ENCODE results near the gene ETFRF1.

The ETFRF1 gene

GRCh38 chr12:25195056-25195971, at the start of gene ETFRF1, which contains the start of gene DNAI7:
Gene ETFRF1 (plus strand): TSS chr12:25195237. CDS start chr12:25203957, 8,720 bp downstream.
Gene DNAI7 (minus strand): TSS chr12:25195160. CDS start chr12:25195078, 82 bp downstream.
- DNase-seq = peak; percentile 98

DNA sequence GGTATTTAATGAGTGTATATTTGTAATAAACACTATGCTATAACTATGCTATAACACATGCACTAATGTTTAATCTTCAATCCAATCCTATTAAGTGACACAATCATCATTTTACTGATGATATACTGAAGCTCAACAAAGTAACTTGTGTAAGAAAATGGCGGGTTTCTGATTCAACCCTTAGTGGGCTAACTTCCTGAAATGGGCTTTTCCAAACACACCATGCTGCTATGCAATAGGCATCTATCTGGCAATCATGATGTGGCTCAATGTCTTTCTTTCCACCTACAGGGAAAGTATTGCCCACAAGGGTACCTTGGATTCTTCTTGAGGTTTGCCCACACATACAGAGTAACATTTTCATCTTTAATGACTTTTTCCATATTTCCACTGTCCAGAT, 48.4 kb upstream of the ETFRF1 start:
- no peak for DNase-seq

GRCh38 chr12:25151476-25151875, 43.6 kb upstream of the ETFRF1 start:
- DNase-seq = peak; percentile 59

GRCh38 chr12:25152055-25152454, 43.0 kb upstream of the ETFRF1 start:
- DNase-seq = no peak

- no peak for DNase-seq
These were observed 39.9 kb upstream of the ETFRF1 start for GRCh38 chr12:25155022-25155576.

DNA sequence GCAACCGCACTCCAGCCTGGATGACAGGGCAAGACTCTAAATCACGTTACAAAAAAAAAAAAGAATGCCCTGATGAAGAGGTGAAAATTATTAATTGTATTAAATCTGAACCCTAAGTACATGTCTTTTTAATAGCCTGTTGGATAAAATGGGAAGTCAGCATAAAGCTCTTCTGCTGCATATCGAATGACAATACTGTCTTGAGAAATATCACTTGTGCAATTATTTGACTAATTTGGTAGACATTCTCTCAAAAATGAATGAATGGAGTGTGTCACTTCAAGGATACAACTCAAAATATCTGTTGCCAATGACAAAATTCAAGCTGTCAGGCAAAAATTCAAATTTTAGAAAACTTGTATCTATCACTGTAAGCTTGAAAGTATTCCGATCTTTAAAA, 39.0 kb upstream of the ETFRF1 start:
- DNase-seq = no peak

- DNase-seq = no peak
These were observed 32.2 kb upstream of the ETFRF1 start for GRCh38 chr12:25162866-25163265.

- no peak for DNase-seq
These were observed 12.3 kb upstream of the ETFRF1 start for GRCh38 chr12:25182765-25183164.

DNA sequence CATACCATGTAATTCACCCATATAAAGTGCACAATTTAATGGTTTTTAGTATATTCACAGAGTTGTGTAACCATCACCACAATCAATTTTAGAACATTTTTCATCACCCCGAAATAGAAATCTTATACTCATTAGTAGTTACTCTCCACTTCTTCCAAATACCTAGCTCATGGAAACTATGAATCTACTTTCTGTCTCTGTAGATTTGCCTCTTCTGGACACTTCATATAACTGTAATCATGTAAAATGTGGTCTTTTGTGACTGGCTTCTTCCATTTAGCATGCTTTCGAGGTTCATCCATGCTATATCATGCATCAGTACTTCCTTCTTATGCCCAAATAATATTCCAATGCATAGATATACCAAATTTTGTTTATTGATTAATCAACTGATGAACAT, 10.9 kb upstream of the ETFRF1 start:
- DNase-seq = no peak

DNA sequence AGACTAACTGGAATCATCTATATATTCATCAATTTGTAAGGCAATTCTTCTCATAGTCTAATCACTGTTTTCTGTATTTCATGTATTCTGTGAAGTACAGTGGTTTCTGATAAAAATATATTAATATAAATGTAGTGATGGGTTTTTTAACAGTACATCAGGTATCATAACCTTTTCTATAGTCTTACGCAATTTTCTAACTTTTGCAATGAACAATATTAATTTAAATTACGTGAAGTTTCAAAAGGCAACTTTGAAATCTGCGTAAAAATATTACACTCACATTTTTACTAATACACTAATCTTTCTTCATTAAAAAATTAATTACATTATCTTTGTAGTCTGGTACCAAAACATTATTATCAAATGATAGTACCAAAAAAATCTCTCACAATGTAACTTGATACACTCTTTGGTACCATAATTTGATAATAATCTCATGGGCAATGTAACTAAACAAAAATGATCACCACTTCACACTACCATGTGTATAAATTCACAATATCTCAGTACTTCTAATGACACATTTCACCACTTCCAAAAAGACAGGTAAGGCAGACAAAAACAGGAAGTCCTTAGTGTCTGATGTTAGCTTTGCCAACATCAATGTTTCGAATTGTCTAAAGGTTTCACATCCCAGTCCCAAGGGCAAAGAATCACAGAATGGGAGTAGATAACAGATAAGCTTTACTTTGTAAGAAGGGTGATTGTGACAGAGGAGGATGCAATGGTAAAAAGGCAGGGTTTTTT, 8.8 kb upstream of the ETFRF1 start:
- DNase-seq = no peak

- no peak for DNase-seq
These were observed 8.1 kb upstream of the ETFRF1 start for GRCh38 chr12:25186788-25187402.

- no peak for DNase-seq
These were observed 7.3 kb upstream of the ETFRF1 start for GRCh38 chr12:25187781-25188180.

- no peak for DNase-seq
These were observed 5.4 kb upstream of the ETFRF1 start for GRCh38 chr12:25189656-25190055.

DNA sequence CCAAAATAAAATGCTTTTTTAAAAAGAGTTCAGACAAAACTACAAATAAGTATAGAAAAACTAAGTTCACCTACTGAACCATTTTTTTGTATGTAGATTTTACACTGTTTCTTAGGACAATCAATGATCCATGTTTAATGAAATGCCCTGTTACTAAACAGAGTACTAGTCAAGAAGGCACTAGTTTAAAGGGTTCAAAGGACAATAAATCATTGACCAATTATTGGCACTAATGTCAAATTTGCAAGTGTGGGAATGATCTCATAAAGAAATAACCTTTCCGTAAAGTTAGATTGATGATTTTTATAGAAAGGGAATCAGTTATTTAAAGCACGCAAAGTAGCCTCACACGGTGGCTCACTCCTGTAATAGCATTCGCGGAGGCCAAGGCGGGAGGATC, 4.2 kb upstream of the ETFRF1 start:
- DNase-seq = no peak

- DNase-seq = no peak
These were observed 823 bp upstream of the ETFRF1 start for GRCh38 chr12:25194214-25194613.

DNA sequence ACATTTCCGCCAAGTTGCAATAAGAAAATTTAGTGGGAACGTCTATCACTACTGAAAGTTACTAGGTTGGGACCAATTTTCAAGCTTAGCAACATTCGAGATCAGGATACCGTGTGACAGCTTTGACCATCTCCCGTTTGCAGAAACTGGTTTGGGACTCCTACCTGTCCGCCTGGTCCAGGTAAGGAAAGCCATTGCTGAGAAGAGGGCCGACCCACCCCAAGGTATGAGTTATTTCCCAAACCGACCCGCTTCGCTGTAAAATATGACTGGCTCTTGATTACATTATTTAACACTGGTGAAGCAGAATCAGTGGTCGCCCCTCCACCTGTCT, 348 bp upstream of the ETFRF1 start:
- DNase-seq = no peak

GRCh38 chr12:25197608-25198007, 2.6 kb downstream of the ETFRF1 start:
- DNase-seq = no peak

GRCh38 chr12:25200703-25201102, 5.7 kb downstream of the ETFRF1 start:
- no peak for DNase-seq

- DNase-seq = no peak
These were observed 7.1 kb downstream of the ETFRF1 start for GRCh38 chr12:25202137-25202536.

DNA sequence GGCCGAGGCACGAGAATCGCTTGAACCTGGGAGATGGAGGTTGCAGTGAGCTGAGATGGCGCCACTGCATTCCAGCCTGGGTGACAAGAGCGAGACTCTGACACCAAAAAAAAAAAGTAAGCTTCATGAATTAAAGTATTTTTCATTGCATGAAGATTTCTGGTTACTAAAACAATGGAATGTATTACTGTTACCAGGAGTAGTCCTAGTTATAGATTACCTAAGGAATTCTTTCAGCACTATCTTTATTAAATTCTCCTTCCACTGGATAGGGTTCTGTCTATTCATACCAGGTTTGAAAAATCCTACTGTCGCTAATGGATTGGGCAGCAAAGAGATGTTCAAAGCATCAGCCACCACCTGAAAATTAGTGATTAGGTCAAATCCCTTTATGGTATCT, 12.4 kb downstream of the ETFRF1 start:
- DNase-seq = no peak

DNA sequence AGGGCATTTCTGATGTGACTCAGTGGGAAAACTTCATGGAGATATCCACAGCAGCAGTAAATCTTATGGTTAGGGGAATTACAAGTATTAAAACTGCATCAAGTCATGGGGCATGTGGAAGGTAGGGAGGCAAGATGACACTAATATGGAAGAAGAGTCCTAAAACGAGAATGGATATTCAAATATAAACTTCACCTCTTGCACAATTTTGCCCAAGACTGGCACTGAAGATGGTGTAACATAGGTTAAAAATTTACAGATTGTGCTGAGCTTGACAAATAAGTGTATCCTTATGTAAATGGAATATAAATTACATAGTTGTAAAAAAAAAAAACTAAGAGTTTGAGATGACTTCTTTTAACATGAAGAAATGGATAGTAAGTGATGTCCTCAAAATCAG, 12.8 kb downstream of the ETFRF1 start:
- DNase-seq = no peak

DNA sequence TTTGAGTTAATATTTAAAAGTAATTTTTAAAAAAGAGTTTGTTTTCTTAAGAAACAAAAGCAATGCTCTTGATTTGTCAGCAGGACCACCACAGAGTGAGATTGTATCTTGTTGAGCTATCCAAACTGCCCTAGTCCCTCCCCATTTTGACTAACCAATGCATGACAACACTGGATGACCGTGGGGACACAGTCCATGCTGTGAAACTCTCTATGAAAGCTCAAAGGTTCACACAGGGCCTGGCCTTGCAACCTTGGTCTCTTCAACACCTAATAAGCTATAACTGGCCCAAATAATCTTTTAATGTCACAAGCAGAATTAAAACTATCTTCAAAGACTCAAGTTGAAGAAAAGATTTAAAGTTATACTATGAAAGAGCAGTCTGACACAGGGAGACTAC, 13.5 kb downstream of the ETFRF1 start:
- DNase-seq = no peak

DNA sequence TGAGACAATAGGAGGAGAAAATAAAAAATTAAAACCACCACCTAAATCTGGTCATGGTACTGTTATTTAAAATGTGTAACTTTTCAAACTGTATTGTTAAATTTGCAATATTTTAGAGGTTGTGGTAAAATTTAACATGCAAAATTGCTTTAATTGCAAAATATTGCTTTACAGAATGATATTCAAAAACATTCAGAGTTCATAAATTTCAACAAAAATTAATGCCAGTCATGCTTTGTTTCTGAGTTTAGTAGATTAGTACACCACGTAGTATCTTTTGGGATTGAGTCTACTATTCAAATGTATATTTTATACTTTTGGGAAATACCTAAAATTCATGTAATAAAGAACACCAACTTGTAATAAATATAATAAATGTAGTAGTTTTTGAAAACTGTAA, 18.3 kb downstream of the ETFRF1 start:
- no peak for DNase-seq
